H1 (cell line): ENCODE results near the gene TNRC6B.
"Not testable (repeated sequence)": the region's sequence is repeated elsewhere in the genome, so short reads cannot be mapped to it uniquely, and the experiment has no call there.

Experiments used
- EGR1 ChIP-seq: IDR thresholded peaks from 2 replicates; pipeline ENCODE4 v1.6.1; 2011; ENCODE audit warnings: low read depth, low read length, borderline replicate concordance
- EZH2 ChIP-seq: fragments of 200-600 bp; sonication (generic); IDR thresholded peaks from 2 replicates; pipeline ENCODE4 v1.7.1; 2012; ENCODE audit warnings: low read depth, mild to moderate bottlenecking, moderate library complexity, low read length, inconsistent platforms; ENCODE audit not compliant: severe bottlenecking
- POLR2A ChIP-seq, 2 experiments: IDR thresholded peaks; 1 replicate in 1 of 2; 2 replicates in 1 of 2; pipeline ENCODE4 v1.6.1; 2011; ENCODE audit warnings: low read depth in 2 of 2, low read length in 2 of 2, mild to moderate bottlenecking in 2 of 2; ENCODE audit errors: control extremely low read depth in 1 of 2
- POLR2AphosphoS5 ChIP-seq: IDR thresholded peaks from 2 replicates; pipeline ENCODE4 v1.6.1; 2011; ENCODE audit warnings: low read depth, low read length
- TEAD4 ChIP-seq: IDR thresholded peaks from 2 replicates; pipeline ENCODE4 v1.6.1; 2012; ENCODE audit warnings: low read depth, low read length, inconsistent platforms, mixed read lengths
- TF ChIP-seq, protein P1 (sequence below), 3 experiments: IDR thresholded peaks; 1 replicate in 2 of 3; 2 replicates in 1 of 3; pipeline versions ENCODE4 v1.5.1 to v1.6.1; 2011; ENCODE audit warnings: low read length in 3 of 3, mild to moderate bottlenecking in 3 of 3, inconsistent platforms in 2 of 3, low read depth in 1 of 3, moderate library complexity in 1 of 3; ENCODE audit not compliant: insufficient read depth in 1 of 3; ENCODE audit errors: control extremely low read depth in 1 of 3
- TF ChIP-seq, protein P2 (sequence below): IDR thresholded peaks from 2 replicates; pipeline ENCODE4 v1.6.1; 2012; ENCODE audit warnings: low read length, inconsistent platforms

DNA sequence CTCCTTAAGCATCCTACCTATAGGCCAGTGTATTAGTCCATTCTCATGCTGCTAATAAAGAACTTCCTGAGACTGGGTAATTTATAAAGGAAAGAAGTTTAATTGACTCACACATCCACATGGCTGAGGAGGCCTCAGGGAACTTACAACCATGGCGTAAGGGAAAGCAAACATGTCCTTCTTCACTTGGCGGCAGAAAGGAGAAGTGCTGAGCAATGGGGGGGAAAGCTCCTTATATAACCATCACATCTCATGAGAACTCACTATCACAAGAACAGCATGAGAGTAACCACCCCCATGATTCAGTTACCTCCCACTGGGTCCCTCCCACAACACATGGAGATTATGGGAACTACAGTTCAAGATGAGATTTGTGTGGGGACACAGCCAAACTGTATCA, 12.2 kb upstream of the TNRC6B start:
- TF ChIP-seq POLR2A (IDR thresholded peaks at IDR 0.05; ENCODE audit: control extremely low read depth in 1 of 2, low read depth in 2 of 2, low read length in 2 of 2); TEAD4; EZH2; EGR1; POLR2AphosphoS5: not testable (repeated sequence)
- TF ChIP-seq, protein P1, sequence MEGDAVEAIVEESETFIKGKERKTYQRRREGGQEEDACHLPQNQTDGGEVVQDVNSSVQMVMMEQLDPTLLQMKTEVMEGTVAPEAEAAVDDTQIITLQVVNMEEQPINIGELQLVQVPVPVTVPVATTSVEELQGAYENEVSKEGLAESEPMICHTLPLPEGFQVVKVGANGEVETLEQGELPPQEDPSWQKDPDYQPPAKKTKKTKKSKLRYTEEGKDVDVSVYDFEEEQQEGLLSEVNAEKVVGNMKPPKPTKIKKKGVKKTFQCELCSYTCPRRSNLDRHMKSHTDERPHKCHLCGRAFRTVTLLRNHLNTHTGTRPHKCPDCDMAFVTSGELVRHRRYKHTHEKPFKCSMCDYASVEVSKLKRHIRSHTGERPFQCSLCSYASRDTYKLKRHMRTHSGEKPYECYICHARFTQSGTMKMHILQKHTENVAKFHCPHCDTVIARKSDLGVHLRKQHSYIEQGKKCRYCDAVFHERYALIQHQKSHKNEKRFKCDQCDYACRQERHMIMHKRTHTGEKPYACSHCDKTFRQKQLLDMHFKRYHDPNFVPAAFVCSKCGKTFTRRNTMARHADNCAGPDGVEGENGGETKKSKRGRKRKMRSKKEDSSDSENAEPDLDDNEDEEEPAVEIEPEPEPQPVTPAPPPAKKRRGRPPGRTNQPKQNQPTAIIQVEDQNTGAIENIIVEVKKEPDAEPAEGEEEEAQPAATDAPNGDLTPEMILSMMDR (IDR thresholded peaks at IDR 0.05; ENCODE audit: control extremely low read depth in 1 of 3, insufficient read depth in 1 of 3, low read depth in 1 of 3, low read length in 3 of 3) = not testable (repeated sequence)
- TF ChIP-seq, protein P2, sequence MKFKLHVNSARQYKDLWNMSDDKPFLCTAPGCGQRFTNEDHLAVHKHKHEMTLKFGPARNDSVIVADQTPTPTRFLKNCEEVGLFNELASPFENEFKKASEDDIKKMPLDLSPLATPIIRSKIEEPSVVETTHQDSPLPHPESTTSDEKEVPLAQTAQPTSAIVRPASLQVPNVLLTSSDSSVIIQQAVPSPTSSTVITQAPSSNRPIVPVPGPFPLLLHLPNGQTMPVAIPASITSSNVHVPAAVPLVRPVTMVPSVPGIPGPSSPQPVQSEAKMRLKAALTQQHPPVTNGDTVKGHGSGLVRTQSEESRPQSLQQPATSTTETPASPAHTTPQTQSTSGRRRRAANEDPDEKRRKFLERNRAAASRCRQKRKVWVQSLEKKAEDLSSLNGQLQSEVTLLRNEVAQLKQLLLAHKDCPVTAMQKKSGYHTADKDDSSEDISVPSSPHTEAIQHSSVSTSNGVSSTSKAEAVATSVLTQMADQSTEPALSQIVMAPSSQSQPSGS = not testable (repeated sequence)
